GM19025 (cell line): ENCODE measurements around the gene CCDC144A.
"Not testable (repeated sequence)": the region's sequence is repeated elsewhere in the genome, so short reads cannot be mapped to it uniquely, and the experiment has no call there.

ENCODE experiments used
- ATAC-seq: cut with Tn5 transposase; IDR thresholded peaks from one replicate; pipeline ENCODE4 v1.9.1; 2021; ENCODE audit warnings: mild to moderate bottlenecking, low read depth, moderate library complexity; ENCODE audit not compliant: unreplicated experiment

The CCDC144A gene, protein sequence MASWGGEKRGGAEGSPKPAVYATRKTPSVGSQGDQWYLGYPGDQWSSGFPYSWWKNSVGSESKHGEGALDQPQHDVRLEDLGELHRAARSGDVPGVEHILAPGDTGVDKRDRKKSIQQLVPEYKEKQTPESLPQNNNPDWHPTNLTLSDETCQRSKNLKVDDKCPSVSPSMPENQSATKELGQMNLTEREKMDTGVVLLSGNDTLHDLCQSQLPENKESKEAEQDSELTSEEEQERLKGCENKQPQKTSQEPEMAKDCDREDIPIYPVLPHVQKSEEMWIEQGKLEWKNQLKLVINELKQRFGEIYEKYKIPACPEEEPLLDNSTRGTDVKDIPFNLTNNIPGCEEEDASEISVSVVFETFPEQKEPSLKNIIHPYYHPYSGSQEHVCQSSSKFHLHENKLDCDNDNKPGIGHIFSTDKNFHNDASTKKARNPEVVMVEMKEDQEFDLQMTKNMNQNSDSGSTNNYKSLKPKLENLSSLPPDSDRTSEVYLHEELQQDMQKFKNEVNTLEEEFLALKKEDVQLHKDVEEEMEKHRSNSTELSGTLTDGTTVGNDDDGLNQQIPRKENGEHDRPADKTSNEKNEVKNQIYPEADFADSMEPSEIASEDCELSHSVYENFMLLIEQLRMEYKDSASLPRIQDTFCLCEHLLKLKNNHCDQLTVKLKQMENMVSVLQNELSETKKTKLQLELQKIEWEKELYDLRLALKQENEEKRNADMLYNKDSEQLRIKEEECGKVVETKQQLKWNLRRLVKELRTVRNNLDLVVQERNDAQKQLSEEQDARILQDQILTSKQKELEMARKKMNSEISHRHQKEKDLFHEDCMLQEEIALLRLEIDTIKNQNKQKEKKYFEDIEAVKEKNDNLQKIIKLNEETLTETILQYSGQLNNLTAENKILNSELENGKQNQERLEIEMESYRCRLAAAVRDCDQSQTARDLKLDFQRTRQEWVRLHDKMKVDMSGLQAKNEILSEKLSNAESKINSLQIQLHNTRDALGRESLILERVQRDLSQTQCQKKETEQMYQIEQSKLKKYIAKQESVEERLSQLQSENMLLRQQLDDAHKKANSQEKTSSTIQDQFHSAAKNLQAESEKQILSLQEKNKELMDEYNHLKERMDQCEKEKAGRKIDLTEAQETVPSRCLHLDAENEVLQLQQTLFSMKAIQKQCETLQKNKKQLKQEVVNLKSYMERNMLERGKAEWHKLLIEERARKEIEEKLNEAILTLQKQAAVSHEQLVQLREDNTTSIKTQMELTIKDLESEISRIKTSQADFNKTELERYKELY (N-terminal part only)

DNA sequence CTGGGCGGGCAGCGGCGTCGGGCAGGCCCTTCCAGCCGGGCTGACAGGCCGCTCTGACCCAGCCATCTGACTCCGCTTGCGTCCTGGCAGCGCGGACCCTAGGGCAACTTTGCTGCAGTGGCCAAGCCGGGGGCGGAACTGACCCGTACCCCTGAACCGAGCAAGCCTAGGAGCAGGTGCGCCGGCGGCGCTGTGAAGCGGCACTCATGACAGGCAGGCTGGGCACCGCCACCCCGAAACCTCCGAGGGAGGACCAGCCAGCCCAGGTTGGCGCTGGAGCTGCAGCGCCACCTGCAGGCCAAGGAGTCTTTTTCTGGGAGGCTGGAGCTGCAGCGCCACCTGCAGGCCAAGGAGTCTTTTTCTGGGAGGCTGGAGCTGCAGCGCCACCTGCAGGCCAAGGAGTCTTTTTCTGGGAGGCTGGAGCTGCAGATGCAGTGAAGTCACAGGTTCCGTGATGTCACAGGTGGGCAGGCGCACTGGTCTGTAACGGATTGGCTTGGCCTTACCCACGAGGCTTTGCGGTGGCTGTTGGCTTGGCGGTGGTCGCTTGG lies at the start of gene CCDC144A:
Gene CCDC144A, plus strand, starts transcription at position 511 of the 551 bp plus-strand sequence. CDS start 160 bp downstream, outside the sequence.
- ATAC-seq, result not testable (repeated sequence)

GRCh38 chr17:16649585-16649984 lies 40.5 kb upstream of the CCDC144A start:
- ATAC-seq, result no peak

GRCh38 chr17:16652252-16652651 lies 37.8 kb upstream of the CCDC144A start:
- no peak for ATAC-seq

DNA sequence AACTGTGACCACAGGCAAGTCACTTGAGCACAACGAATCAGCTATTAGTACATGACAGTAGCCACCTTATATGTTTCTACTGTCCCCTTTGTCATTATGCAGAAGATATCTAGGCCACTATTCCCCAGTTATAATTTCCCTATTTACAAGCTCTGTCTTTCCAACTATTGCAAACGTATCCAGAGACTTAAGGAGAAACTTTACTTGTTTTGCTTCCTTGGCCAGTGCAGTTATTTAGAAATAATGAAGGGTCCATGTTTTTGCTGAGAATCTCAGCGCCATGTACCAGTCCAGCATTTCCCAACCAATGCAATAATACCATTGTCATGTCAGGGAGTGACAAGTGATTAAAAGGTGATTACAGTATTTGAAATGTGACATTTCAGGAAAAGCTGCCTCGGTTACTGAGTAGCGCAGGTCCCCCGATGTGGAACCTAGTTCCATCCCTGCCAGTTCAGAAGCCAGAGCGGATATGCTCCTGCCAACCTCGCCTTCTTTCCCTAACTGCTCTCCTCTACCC lies 37.1 kb upstream of the CCDC144A start:
- no peak for ATAC-seq

DNA sequence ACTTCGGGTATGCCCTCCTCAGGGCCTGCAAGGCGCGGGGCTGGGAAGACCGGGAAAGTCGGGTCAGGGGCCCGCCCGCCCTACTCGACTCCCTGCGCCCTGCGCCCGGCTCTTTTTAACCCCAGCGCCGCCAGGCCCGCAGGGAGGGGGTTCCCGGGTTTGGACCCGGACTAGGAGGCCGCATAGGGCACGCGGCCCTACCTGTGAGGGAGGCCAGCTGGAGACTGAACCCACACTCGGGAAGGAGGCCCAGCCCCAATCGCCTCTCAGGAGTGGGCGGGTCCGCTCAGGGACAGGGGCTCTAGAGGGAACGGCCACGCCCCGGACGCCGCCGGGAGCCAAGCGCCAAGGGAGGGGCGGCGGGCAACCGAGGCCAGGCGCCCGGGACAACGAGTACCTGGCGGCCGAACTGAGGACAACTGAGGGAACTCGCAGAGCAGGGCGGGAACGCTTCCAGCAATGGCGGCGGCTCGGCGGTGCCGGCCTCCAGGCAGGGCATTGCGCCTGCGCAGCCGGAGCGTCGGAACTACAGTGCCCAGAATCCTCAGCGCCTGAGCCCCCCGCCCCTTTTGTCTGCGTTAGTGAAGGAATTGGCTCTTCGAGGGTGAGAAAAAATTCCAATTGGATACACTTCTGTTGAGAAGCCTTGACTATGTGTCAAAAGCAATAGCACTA lies 36.5 kb upstream of the CCDC144A start, which contains the start of gene ZNF624:
Gene ZNF624, minus strand, starts transcription at position 484 of the 675 bp plus-strand sequence.
- ATAC-seq, result peak; percentile 79

DNA sequence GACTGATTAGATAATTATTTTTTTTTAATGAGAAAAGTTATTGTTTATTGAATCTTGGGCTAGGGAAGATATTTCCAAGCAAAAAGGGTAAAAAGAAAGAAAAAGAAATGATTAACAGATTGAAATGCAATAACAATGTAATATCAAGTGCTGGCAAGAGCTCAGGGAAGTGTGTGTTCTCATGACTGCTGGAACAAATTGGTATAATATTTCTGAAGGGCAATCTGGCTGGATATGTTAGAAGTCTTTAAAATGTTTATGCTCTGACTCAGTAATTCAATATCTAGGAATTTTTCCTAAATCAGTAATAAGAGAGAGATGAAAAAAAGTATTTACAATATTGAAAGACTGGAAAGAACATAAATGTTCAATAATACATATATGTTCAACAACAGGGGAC lies 28.8 kb upstream of the CCDC144A start:
- no peak for ATAC-seq

GRCh38 chr17:16662936-16663335 lies 27.1 kb upstream of the CCDC144A start:
- no peak for ATAC-seq

DNA sequence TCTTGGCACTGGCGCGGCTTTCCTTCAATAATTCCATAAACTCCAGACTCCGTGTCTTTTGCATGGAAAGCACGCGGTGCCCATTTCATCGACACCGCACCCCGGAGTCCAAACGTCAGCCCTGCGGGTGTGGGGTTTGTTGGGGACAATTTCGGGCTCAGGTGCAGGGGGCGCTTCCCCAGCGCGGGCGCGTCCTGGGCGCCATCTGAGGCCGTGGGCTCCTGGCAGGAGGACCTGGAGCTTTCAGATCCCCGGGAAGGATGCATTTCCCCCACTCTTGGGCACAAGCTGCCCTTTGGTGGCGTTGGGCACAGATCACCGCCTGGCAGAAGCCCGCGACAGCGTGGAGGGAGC lies 23.5 kb upstream of the CCDC144A start:
- ATAC-seq, result not testable (repeated sequence)

DNA sequence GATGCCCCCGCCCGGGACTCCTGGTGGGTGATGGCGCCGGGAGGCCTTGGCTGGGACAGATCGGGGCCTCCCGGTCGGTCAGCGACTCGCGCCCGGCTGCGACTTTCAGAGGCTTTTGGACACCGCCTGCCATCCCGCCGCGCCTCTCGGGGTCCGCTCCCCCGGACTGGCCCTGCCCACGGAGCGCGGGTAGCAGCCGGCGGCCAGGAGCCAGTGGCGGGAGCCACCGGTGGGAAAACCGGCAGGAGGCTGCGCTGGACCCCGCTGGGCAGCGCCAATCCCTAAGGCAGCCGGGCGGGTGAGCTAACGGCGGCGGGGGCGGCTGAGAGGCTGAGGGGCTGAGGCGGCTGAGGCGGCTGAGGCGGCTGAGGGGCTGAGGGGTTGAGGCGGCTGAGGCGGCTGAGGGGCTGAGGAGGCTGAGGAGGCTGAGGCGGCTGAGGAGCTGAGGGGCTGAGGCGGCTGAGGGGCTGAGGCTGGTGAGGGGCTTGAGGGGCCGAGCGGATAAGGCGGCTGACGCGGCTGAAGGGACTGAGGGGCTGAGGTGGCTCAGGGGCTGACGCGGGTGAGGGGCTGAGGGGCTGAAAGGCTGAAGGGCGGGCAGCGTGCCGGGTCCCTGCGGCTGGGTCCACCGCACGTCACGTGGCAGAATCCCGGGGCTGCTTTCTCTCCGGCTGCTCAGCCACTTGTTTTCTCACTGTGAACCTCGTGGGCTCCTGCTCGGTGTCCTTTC lies 23.0 kb upstream of the CCDC144A start:
- not testable (repeated sequence) for ATAC-seq

- ATAC-seq, result no peak
These were observed 13.3 kb upstream of the CCDC144A start for GRCh38 chr17:16676676-16677268.

DNA sequence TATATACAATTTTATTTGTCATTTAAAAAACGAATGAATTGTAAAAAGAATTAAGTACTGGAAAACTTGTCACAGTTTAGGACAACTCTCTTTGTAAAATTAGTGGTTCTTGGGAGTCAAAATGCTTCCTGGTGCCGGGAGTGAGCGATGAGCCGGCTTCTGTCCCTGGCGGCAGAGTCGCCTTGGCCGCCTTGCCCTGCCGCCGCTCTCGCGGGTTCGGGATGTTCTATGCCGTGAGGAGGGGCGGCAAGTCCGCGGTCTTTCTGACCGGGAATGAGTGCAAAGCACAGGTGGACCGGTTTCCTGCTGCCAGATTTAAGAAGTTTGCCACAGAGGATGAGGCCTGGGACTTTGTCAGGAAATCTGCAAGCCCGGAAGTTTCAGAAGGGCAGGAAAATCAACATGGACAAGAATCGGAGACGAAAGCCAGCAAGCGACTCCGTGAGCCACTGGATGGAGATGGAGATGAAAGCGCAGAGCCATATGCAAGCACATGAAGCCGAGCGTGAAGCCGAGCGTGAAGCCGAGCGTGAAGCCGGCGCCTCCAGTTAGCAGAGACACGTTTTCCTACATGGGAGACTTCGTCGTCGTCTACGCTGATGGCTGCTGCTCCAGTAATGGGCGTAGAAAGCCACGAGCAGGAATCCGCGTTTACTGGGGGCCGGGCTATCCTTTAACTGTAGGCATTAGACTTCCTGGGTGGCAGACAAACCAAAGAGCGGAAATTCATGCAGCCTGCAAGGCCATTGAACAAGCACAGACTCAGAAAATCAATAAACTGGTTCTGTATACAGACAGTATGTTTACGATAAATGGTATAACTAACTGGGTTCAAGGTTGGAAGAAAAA lies 6.5 kb upstream of the CCDC144A start:
- not testable (repeated sequence) for ATAC-seq

DNA sequence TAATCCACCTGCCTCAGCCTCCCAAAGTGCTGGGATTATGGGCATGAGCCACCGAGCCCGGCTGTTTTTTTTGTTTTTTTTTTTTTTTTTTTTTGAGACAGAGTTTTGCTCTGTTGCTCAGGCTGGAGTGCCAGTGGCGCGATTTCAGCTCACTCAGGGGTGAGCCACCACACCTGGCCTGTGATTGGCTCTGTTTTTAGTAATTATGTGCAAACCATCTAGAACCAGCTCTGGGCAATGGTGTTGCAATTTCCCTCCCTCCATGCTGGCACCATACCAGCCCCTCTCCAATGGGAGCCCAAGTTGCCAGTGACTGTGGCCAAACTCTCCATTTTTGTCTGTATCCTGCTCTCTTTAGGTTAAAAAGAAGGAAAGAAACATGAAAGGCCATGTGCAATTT lies 4.0 kb upstream of the CCDC144A start:
- ATAC-seq, result not testable (repeated sequence)

DNA sequence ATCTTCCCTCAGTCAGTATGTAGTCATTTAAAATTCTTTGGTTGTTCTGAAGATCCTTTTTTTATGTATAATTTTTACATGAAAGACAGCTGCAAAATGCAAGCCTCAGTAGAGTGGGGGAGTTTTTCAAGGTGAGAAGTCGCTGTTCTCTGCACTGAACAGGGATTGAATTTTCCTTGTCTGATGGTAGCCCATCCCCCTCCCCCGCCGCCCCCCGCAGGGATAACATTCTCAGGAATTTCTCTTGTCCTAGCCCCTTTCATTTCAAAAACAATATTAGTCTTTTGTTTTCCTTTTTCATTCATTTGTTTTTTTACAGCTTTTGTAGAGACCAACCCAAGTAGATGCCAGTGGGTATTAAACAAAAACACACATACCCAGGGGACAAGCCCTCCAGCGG lies 2.9 kb upstream of the CCDC144A start:
- ATAC-seq, result not testable (repeated sequence)

- ATAC-seq, result not testable (repeated sequence)
These were observed 406 bp downstream of the CCDC144A start for GRCh38 chr17:16690447-16690846.

GRCh38 chr17:16697603-16698002 lies 7.6 kb downstream of the CCDC144A start:
- ATAC-seq, result not testable (repeated sequence)

DNA sequence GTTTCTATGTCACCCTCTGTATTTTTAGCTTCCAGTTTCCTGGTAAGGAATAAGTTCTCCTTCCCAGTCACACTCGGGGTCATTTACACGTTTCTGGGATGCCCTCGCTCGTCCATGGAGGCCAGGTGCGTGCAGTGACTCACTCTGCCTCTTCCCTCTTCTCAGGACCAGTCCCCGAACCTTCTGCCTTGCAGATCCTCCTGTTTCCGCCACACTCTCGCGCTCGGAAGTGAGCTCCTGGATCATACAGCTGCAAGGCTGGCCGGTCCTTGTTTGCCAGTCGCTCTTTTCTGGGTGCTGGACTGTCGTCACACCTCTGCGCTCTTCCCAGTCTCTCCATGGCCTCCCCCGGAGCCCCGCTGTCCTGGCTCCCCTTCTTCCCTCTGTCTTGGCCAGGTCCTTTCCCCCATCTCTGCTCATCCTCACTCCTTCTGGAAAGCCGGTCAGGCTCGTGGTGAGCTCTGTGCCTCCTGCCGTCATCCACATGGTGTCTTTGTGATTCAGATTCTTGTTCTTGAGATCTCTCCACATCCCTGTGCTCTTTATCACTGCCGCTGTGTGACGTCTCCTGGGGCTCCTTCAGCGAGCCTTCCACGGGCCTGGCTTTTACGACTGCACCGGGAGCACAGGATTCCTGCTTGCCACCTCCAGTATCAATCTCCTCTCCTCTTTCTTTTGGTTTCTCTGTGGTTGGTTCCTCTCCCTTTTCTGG lies 55.6 kb downstream of the CCDC144A start:
- ATAC-seq, result not testable (repeated sequence)

DNA sequence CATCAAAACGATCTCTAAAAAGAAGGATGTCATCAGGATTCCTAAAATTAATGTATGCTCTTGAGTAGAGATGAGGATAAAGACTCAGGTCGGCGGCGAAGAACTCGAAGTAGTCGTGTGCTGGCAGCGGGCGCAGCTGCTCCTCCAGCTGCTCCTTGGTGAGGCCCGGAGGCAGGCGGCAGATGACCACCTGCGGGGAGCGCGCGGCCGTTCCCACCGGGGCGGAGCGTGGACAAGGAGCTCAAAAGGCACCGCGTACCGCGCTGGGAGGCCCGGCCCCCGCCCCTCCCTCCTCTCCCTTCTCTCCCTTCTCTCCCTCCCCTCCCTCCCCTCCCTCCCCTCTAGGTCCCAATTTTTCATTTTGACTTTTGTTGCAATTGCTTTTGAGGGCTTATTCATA lies 56.5 kb downstream of the CCDC144A start:
- not testable (repeated sequence) for ATAC-seq
